Muscle of back (tissue), 11 donors: Measurements from ENCODE around the gene IL17B. TPM values are rescaled to one million over a fixed set of nuclear protein-coding genes. Genes with fewer than 3 reads are reported as not detected.

ENCODE experiments used
- DNase-seq, 3 donors: peaks; one replicate each; pipeline versions ENCODE4 v3.0.0 to v3.0.0-alpha.2; 2013
- polyA plus RNA-seq, 10 donors: library from polyadenylated mRNA; unstranded; fragments of 120-200 nt; gene quantifications; one replicate each; pipeline ENCODE4 v1.2.1, GENCODE V29; 2013; ENCODE audit not compliant: insufficient read length in 10 of 10

Gene IL17B
- polyA plus RNA-seq, 10 donors: 114 to 256 (median 193) TPM

GRCh38 chr5:149416987-149417710 lies 38.1 kb upstream of the IL17B start:
- peak in 2 of 3 donors; percentile 52 to 87 for DNase-seq

- DNase-seq: no peak
These were observed 36.2 kb upstream of the IL17B start for GRCh38 chr5:149415066-149415967.

- peak in 1 of 3 donors; percentile 75 for DNase-seq
These were observed 35.4 kb upstream of the IL17B start for GRCh38 chr5:149414405-149415065.

GRCh38 chr5:149413477-149414210 lies 34.6 kb upstream of the IL17B start:
- DNase-seq: no peak

- DNase-seq: no peak
These were observed 33.8 kb upstream of the IL17B start for GRCh38 chr5:149412783-149413476.

GRCh38 chr5:149411738-149412519 lies 32.8 kb upstream of the IL17B start:
- DNase-seq: no peak

- DNase-seq: no peak
These were observed 31.8 kb upstream of the IL17B start for GRCh38 chr5:149410721-149411432.

- no peak for DNase-seq
These were observed 31.0 kb upstream of the IL17B start for GRCh38 chr5:149410071-149410470.

- DNase-seq: no peak
These were observed 30.3 kb upstream of the IL17B start for GRCh38 chr5:149409268-149409948.

- no peak for DNase-seq
These were observed 29.4 kb upstream of the IL17B start for GRCh38 chr5:149408252-149409099.

- peak in 1 of 3 donors; percentile 63 for DNase-seq
These were observed 28.5 kb upstream of the IL17B start for GRCh38 chr5:149407323-149408251.

GRCh38 chr5:149406979-149407306 lies 27.9 kb upstream of the IL17B start:
- no peak for DNase-seq

- peak; percentile 83 to 98 (median 92) for DNase-seq
These were observed 27.3 kb upstream of the IL17B start for GRCh38 chr5:149406203-149406978.

- DNase-seq: peak in 1 of 3 donors; percentile 55
These were observed 26.6 kb upstream of the IL17B start for GRCh38 chr5:149405550-149406202.
